Fibroblast of mammary gland (primary cell): ENCODE results near the gene EGFL7.

ENCODE experiments used
- DNase-seq: peaks from one replicate; pipeline ENCODE4 v3.0.0-alpha.2; 2010; ENCODE audit warnings: low read depth
- H3K4me3 ChIP-seq: 2 replicates; pipeline ENCODE4 v1.5.1; 2011; ENCODE audit warnings: low read depth, mild to moderate bottlenecking, low read length, moderate library complexity; ENCODE audit not compliant: control insufficient read depth
- TF ChIP-seq, protein P1 (sequence below): conservative IDR thresholded peaks from 2 replicates; pipeline ENCODE4 v1.5.1; 2011; ENCODE audit warnings: low read depth, low read length, inconsistent platforms; ENCODE audit not compliant: control insufficient read depth, insufficient read depth

The EGFL7 gene

GRCh38 chr9:136697146-136697820 is 34.6 kb downstream of the EGFL7 start:
- peak; percentile 28 for DNase-seq
- TF ChIP-seq, protein P1, sequence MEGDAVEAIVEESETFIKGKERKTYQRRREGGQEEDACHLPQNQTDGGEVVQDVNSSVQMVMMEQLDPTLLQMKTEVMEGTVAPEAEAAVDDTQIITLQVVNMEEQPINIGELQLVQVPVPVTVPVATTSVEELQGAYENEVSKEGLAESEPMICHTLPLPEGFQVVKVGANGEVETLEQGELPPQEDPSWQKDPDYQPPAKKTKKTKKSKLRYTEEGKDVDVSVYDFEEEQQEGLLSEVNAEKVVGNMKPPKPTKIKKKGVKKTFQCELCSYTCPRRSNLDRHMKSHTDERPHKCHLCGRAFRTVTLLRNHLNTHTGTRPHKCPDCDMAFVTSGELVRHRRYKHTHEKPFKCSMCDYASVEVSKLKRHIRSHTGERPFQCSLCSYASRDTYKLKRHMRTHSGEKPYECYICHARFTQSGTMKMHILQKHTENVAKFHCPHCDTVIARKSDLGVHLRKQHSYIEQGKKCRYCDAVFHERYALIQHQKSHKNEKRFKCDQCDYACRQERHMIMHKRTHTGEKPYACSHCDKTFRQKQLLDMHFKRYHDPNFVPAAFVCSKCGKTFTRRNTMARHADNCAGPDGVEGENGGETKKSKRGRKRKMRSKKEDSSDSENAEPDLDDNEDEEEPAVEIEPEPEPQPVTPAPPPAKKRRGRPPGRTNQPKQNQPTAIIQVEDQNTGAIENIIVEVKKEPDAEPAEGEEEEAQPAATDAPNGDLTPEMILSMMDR: no peak

DNA sequence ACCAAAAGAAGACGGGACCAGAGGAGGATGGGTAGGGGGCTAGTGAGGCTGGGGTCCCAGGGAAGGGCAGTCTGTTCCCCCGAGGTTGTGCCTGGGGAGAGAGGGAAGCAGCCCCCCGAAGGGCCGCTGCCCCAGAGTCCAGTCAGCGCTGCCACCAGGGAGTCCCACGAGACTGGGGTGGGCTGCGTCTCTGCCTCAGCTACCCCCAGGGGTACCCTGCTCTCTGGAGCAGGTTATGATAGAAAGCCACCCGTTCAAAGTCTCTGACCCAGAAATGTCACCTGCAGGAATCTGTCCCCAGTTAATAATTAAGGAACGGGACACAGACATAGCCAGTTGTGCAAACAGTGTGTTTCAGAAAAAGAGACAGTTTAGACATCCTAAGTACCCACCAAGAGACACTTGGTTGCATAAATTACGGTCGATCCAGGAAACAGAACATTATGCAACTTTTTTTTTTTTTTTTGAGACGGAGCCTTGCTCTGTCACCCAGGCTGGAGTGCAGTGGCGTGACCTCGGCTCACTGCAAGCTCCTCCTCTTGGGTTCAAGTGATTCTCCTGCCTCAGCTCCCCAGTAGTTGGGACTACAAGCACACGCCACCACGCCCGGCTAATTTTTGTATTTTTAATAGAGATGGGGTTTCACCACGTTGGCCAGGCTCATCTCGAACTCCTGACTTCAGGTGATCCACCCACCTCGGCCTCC is 35.3 kb downstream of the EGFL7 start:
- no peak for DNase-seq
- no peak overlapping the region for H3K4me3 ChIP-seq
- TF ChIP-seq, protein P1: no peak

More at GRCh38 chr9:136697146-136697820, 34.6 kb downstream of the EGFL7 start:
- no peak overlapping the region for H3K4me3 ChIP-seq

DNA sequence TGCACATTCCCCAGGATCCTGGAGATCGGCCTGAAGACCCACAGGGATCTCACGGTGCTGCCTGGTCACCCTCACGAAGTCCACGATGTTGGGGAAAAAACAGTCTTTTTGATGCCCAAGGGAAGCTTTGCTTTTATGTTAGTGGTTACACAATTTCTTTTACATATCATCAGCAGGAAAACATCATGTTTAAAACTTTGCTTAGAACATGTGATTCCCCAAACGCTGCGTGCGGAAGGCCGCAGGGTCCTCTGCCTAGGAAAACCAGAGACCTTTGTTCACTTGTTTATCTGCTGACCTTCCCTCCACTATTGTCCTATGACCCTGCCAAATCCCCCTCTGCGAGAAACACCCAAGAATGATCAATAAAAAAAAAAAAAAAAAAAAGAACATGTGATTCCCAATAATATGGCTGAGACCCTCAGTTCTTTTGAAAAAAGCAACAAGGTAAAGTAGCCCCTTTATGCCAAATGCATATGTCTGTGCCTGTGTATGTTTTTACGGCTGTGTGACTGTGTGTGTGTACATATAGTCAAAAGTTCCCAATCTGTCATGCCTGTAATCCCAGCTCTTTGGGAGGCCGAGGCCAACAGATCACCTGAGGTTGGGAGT is 36.0 kb downstream of the EGFL7 start:
- no peak for DNase-seq

GRCh38 chr9:136700304-136700703 is 37.6 kb downstream of the EGFL7 start:
- no peak overlapping the region for H3K4me3 ChIP-seq
- peak; percentile 31 for DNase-seq
- TF ChIP-seq, protein P1: no peak

More for the DNA sequence above, 36.0 kb downstream of the EGFL7 start:
- no peak overlapping the region for H3K4me3 ChIP-seq
- TF ChIP-seq, protein P1: no peak

- TF ChIP-seq, protein P1: no peak
- no peak for DNase-seq
- H3K4me3 ChIP-seq: no peak overlapping the region
Observed at GRCh38 chr9:136700959-136701667, 38.4 kb downstream of the EGFL7 start.

GRCh38 chr9:136701668-136702053 is 38.9 kb downstream of the EGFL7 start:
- DNase-seq: no peak
- TF ChIP-seq, protein P1: no peak
- no peak overlapping the region for H3K4me3 ChIP-seq
